D721Med (cell line): ENCODE results near the gene DMXL2.

Experiments used
- DNase-seq: peaks from one replicate; pipeline ENCODE4 v3.0.0; 2011; ENCODE audit warnings: low spot score; ENCODE audit not compliant: insufficient read length
- FAIRE-seq: peaks from 2 replicates; lab custom pipeline; 2011; peaks lifted over from hg19 to GRCh38; lab: Jason Lieb, UNC
- CTCF ChIP-seq: IDR thresholded peaks from 2 replicates; pipeline ENCODE4 v1.5.1; 2012; ENCODE audit warnings: mild to moderate bottlenecking, control low read depth; ENCODE audit not compliant: insufficient read depth; ENCODE audit errors: missing control alignments

Gene DMXL2

GRCh38 chr15:51641490-51642130, 19.0 kb upstream of the DMXL2 start:
- FAIRE-seq (no peak), DNase-seq (no peak)
- no peak for TF ChIP-seq CTCF

GRCh38 chr15:51634591-51635198, 12.1 kb upstream of the DMXL2 start:
- no peak for FAIRE-seq
- no peak for DNase-seq
- no peak for TF ChIP-seq CTCF

GRCh38 chr15:51629612-51630011, 7.0 kb upstream of the DMXL2 start:
- no peak for DNase-seq
- FAIRE-seq = no peak
- TF ChIP-seq CTCF = no peak

GRCh38 chr15:51625236-51625635, 2.7 kb upstream of the DMXL2 start:
- DNase-seq (no peak), FAIRE-seq (no peak)
- no peak for TF ChIP-seq CTCF

- FAIRE-seq (no peak), DNase-seq (no peak)
These were observed 1.5 kb upstream of the DMXL2 start for GRCh38 chr15:51624022-51624421.

GRCh38 chr15:51623386-51623938, 891 bp upstream of the DMXL2 start:
- TF ChIP-seq CTCF = no peak
- FAIRE-seq = no peak
- no peak for DNase-seq

More at GRCh38 chr15:51624022-51624421, 1.5 kb upstream of the DMXL2 start:
- TF ChIP-seq CTCF = no peak
